Measurements from ENCODE around the gene HPGDS.

GRCh38 chr4:94341481-94342370 is 910 bp downstream of the HPGDS start:
- TF ChIP-seq POLR2A (IDR thresholded peaks at IDR 0.05) (no peak), CTCF (IDR thresholded peaks at IDR 0.05) (no peak)
